Stimulated activated CD4-positive, alpha-beta T cell treated with anti-CD3 and anti-CD28 coated beads, TNF-alpha, amount 100 ng/mL, for 48 hours (primary cell): Measurements from ENCODE around the gene ZNF48.
A peak's percentile ranks its signal among the peaks of the same experiment; 100 is the strongest.

Experiments
- DNase-seq, 3 donors: peaks; one replicate each; pipeline ENCODE4 v3.0.0-alpha.2; 2020; ENCODE audit warnings: low read depth in 3 of 3

Gene ZNF48

GRCh38 chr16:30358990-30359870, 36.0 kb upstream of the ZNF48 start:
- DNase-seq: no peak

DNA sequence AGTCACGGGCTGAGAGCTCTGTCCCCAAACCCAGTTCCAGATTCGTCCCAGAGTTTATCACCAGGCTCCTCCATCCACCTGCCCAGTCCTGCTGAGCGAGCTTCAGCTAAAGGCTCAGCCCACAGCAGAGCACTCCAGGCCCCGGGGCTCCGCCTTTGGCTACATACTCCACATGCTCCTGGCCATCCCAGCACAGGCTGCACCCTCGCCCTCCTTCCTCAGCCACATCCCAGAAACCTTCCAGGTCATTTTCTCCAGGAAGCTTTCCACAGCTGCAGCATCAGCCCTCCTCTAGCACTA, 35.4 kb upstream of the ZNF48 start:
- no peak for DNase-seq

DNA sequence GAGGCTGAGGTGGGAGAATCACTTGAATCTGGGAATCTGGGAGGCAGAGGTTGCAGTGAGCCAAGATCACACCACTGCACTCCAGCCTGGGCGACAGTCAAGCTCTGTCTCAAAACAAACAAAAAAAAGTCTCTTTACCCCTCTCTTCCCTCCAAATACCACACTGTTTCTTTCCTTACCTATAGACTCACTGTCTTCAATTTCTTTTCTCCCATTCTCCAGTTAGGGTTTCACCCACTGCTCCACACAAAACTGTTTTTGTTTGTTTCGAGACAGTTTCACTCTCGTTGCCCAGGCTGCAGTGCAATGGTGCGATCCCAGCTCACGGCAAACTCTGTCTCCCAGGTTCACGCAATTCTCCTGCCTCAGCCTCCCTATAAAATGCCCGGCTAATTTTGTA, 34.0 kb upstream of the ZNF48 start:
- DNase-seq: no peak

DNA sequence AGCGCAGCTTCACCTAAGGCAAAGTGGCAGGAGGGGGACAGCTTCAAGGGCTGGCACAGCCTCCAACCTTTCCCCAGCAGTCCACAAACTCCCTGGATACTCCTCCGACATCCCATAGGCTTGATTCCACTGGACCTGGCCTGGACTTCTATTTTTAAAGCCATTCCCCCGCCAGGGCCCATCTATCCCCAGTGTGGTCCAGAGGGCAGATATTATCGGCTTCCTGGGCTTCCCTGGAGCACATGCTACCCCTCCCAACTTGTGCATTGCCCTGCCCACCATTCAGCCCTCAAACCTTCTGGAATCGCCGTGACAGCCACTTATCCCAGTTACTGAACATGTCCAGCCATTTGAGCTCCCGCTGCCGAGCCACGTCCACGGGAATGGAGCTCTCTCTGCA, 30.0 kb upstream of the ZNF48 start:
- DNase-seq: no peak

DNA sequence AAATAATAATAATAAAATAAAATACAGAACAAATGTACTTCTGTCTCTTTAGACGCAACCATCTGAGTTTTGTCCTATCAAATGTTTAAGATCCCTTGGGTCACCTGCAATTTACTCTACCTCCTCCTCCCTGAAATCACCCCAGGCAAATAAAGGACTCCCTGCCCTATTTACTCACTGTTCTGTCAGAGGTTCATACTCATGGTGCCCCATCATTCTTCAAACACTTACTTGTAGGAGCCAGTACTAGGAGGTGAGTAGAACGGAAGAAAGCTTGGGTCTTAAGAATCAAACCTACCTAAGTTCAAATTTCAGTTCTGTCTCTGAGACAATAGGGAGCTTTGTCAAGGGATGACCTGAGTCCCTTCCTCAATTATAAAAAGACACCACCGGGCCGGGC, 28.7 kb upstream of the ZNF48 start:
- DNase-seq: no peak

DNA sequence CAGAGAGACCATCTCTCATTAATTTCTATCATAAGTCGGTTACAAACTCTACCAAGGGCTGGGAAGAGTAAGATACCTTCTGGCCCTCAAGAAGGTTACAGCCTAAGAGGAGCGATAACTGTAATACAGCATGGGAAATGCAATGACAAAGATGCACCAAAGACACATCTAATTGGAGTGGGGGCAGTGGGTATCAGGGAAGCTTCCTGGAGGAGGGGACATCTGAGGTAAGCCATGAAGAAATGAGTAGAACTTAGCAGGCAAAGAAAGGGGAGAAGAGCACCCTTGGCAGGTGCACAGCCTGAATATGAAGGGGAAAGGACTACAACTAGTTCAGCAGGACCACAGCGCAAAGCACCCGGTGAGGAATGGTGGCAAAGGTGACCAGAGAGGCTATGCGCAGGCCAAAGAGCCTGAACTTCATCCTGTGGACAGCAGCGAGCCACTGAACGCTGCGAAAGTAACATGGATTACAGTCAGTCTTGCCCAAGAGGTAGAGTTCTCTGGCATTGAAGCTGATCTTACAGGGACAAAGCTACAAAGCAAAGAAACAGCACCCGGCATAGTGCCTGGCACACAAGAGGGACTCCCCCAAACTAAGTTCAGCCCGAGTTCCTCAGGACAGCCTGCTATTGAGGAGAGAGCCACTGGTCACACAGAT, 27.7 kb upstream of the ZNF48 start:
- DNase-seq: no peak

DNA sequence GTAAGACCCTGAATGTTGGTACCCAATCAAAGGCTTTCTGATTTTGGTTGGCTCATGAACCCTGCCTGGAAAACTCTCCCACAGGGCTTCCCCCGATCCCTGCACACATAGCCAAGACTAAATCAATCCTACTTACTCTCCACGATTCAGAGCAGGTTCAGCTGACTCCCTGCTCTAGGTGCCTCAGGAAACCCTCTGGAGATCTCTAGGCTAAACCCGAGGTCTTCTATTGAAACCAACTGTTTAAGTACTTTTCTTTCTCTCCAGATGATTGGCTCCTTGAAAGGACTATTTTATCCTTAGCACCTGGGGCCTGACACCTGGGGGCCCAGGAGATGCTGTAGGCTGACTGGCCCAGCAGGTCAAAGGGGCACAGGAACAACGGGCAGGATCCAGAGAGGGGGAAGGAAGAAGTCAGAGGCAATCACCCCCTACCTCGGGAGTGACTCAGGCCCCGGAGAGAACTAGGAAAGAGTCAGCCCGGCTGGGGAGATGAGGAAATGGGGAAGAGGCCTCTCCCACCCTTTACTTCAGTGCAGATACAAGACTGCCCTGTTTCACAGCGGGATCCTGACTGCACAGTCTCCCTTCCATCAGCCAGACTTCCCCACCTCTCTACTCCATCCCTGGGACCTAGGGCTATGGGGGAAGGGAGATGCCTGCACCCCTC, 27.0 kb upstream of the ZNF48 start:
- DNase-seq: no peak

DNA sequence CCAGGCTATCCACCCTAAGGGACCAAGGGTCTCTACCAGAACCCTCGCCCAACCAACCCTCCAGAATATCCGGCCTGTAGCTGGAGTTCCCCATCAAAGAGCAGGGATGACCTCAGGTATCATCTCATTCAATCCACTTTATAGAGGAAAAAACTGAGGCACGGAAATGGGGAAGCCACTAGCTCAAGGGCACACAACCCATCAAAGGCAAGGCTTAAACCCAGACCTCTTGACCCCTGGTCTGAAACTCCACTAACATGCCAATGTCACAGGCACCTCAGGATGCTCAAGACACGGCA, 26.5 kb upstream of the ZNF48 start:
- no peak for DNase-seq

- no peak for DNase-seq
These were observed 25.9 kb upstream of the ZNF48 start for GRCh38 chr16:30369091-30369937.

DNA sequence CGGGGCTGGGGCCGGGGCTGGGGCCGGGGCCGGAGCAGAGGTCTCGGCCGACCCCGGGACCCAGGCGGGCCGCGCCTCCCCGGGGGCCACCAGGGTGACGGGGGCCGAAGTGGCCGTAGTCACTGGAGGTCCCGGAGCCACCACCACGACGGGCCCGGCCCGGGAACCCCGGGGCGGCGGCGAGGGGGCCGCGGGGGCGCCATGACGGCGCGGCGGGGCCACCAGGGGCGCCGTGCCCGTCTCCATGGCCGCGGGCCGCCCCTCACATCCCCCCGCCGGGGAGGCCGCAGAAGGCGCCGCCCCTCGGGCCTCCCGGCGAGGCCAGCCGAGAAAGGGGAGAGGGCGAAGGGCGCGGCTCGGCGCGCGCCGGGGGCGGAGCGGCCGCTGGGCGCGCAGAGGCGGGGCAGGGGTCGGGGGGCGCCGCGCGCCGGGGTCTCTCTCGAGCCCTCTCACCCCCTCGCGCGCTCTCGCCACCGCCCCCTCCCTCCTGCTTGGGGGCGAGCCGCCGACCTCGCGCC, 25.2 kb upstream of the ZNF48 start:
- no peak for DNase-seq

- peak; percentile 98 to 99 (median 99) for DNase-seq
These were observed 24.6 kb upstream of the ZNF48 start, which contains the start of gene TBC1D10B for GRCh38 chr16:30370456-30371247. Gene TBC1D10B, minus strand, starts transcription at chr16:30370494. Its CDS starts 311 bp downstream, at chr16:30370183.

- no peak for DNase-seq
These were observed 23.9 kb upstream of the ZNF48 start for GRCh38 chr16:30371248-30371816.

GRCh38 chr16:30372038-30372712, 23.0 kb upstream of the ZNF48 start:
- DNase-seq: no peak

DNA sequence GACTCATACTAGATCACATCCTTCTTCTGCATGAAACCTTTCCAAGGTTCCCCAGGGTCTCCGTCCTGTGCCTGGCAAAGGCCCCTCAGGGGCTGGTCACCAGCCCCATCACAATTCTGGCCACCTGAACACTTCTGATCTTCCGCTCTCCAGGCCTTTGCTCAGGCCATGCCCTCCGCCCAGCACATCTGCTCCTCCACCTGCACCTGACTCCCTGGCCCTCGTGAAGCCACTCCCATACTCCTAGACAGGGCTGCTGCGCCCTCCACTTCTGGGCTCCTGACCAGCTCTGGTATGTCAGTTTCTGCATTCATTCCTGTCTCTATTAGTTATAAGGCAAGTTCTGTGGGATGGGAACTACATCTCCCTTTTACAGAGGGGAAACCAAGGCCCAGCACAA, 22.5 kb upstream of the ZNF48 start:
- no peak for DNase-seq

DNA sequence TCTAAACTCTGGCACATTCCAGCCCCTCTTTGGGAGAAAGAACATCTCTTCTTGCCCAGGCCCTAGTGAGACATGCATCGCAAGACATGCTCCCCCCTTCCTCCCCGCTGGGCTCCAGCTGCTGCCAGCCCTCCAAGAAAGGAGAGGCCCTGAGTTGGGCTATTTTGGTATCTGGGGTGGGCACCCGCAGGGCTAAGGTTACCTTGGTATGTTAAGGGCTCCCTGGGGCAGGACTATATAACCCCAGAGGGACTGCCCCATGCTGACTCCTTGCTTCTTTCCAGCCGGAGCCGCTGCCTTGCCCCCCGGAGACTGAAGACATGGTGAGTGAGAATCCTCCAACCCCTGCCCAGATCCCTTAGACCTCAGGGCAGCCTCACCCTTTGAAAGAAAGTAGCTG, 20.7 kb upstream of the ZNF48 start, which contains the start of gene MYL11:
Gene MYL11, plus strand, starts transcription at position 265 of the 400 bp plus-strand sequence. Its CDS starts 56 bp downstream, at position 321.
- no peak for DNase-seq

DNA sequence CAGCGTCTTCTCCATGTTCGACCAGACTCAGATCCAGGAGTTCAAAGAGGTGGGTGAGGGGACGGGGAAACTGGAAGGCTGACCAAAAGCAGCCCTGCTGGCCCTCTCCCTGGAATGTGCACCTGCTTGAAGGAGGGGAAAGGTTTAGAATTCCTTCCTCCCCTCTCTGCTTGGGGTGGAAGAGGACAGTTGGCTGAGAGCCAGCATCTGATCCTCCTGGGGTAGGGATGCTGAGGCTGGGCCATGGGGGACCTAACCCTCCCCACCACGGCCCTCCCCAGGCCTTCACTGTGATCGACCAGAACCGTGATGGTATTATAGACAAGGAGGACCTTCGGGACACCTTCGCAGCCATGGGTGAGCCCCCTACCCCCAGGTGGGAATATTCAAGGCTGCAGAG, 19.4 kb upstream of the ZNF48 start:
- DNase-seq: no peak

DNA sequence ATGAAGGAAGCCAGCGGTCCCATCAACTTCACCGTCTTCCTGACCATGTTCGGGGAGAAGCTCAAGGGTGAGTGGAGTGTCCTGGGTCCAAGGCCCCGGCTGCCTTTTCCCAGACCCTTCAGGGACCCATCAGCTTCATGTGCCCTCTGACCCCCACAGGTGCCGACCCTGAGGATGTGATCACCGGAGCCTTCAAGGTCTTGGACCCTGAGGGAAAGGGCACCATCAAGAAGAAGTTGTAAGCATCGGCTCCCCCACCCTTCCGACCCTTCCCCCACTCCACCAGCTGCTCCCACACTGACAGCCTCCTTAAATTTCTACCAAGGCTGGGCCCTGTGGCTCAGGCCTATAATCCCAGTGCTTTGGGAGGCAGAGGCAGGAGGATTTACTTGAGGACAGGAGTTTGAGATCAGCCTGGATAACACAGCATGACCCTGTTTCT, 18.7 kb upstream of the ZNF48 start:
- DNase-seq: no peak

GRCh38 chr16:30377050-30377811, 18.0 kb upstream of the ZNF48 start:
- no peak for DNase-seq

- DNase-seq: peak; percentile 66 to 78 (median 74)
These were observed 17.4 kb upstream of the ZNF48 start for GRCh38 chr16:30377812-30378235.
